ENCODE measurements around the gene PIGS. TPM values are rescaled to one million over a fixed set of nuclear protein-coding genes. Genes with fewer than 3 reads are reported as not detected.

The PIGS gene
- total and polyA plus RNA-seq, 2 experiments from 2014 or later = 72.7 to 76.0 TPM

GRCh38 chr17:28527181-28527681 lies 44.1 kb downstream of the PIGS start:
- H3K36me3 ChIP-seq (ENCODE audit: low read depth) = no peaks in the 10 kb centered on the region
- H3K27me3 ChIP-seq (replicated peaks; ENCODE audit: insufficient read depth) = no peaks in the 10 kb centered on the region
- no peaks in the 10 kb centered on the region for H3K9me3 ChIP-seq (ENCODE audit: low read depth)
- H3K4me1 ChIP-seq (ENCODE audit: insufficient read depth) = peaks cover 18% of the 10 kb centered on the region
- in situ Hi-C loops (cut with MboI) = no loop called here
- DNase-seq = no peak
- no peak overlapping the region for H3K4me2 ChIP-seq (ENCODE audit: unreplicated experiment)
- TF ChIP-seq EZH2 (IDR thresholded peaks at IDR 0.05; ENCODE audit: insufficient read depth, poor library complexity, severe bottlenecking) = no peak
- no peak for TF ChIP-seq EZH2phosphoT487 (IDR thresholded peaks at IDR 0.05; ENCODE audit: insufficient read depth, low read depth)
- no peak overlapping the region for H3K27ac ChIP-seq
- H3F3A ChIP-seq (ENCODE audit: insufficient read depth) = no peaks in the 10 kb centered on the region
- no peak overlapping the region for H2AFZ ChIP-seq
- H3K9ac ChIP-seq = no peak overlapping the region
- H3K79me2 ChIP-seq (ENCODE audit: insufficient read depth) = no peaks in the 10 kb centered on the region
- no peak overlapping the region for H3K4me3 ChIP-seq
- H3K9me2 ChIP-seq (ENCODE audit: insufficient read depth) = no peaks in the 10 kb centered on the region
- no peaks in the 10 kb centered on the region for H4K20me1 ChIP-seq (ENCODE audit: insufficient read depth)
- WGBS, 2 experiments (ENCODE audit: low coverage in 1 of 2, low lambda C conversion rate in 2 of 2, missing lambda C conversion rate in 2 of 2) = 91 to 97% methylated on average over 2 of the region's 2 CpGs

- Histone ChIP-seq H3K9me3 (ENCODE audit: low read depth) (no peaks in the 10 kb centered on the region), H3K27ac (no peak overlapping the region), H2AFZ (no peak overlapping the region), H3K4me1 (ENCODE audit: insufficient read depth) (peaks cover 18% of the 10 kb centered on the region), H4K20me1 (ENCODE audit: insufficient read depth) (no peaks in the 10 kb centered on the region), H3K9ac (no peak overlapping the region), H3K4me3 (no peak overlapping the region), H3K4me2 (ENCODE audit: unreplicated experiment) (no peak overlapping the region), H3K79me2 (ENCODE audit: insufficient read depth) (no peaks in the 10 kb centered on the region), H3F3A (ENCODE audit: insufficient read depth) (no peaks in the 10 kb centered on the region), H3K9me2 (ENCODE audit: insufficient read depth) (no peaks in the 10 kb centered on the region), H3K27me3 (replicated peaks; ENCODE audit: insufficient read depth) (no peaks in the 10 kb centered on the region), H3K36me3 (ENCODE audit: low read depth) (no peaks in the 10 kb centered on the region)
- no peak for DNase-seq
- in situ Hi-C loops (cut with MboI) = no loop called here
- 65 to 73% methylated on average over 8 of the region's 8 CpGs for WGBS, 2 experiments (ENCODE audit: low coverage in 1 of 2, low lambda C conversion rate in 2 of 2, missing lambda C conversion rate in 2 of 2)
- no peak for TF ChIP-seq EZH2phosphoT487 (IDR thresholded peaks at IDR 0.05; ENCODE audit: insufficient read depth, low read depth)
- TF ChIP-seq EZH2 (IDR thresholded peaks at IDR 0.05; ENCODE audit: insufficient read depth, poor library complexity, severe bottlenecking) = no peak
Measured at GRCh38 chr17:28526381-28526780, 44.9 kb downstream of the PIGS start.

- Histone ChIP-seq H3K27ac (no peak overlapping the region), H3K4me3 (no peak overlapping the region), H3K4me1 (ENCODE audit: insufficient read depth) (peaks cover 18% of the 10 kb centered on the region), H3K9ac (no peak overlapping the region), H2AFZ (no peak overlapping the region), H3K9me2 (ENCODE audit: insufficient read depth) (no peaks in the 10 kb centered on the region), H3K27me3 (replicated peaks; ENCODE audit: insufficient read depth) (no peaks in the 10 kb centered on the region), H4K20me1 (ENCODE audit: insufficient read depth) (no peaks in the 10 kb centered on the region), H3K36me3 (ENCODE audit: low read depth) (no peaks in the 10 kb centered on the region), H3K79me2 (ENCODE audit: insufficient read depth) (no peaks in the 10 kb centered on the region), H3F3A (ENCODE audit: insufficient read depth) (no peaks in the 10 kb centered on the region), H3K4me2 (ENCODE audit: unreplicated experiment) (no peak overlapping the region), H3K9me3 (ENCODE audit: low read depth) (no peaks in the 10 kb centered on the region)
- peak; percentile 78 for DNase-seq
- WGBS, 2 experiments (ENCODE audit: low coverage in 1 of 2, low lambda C conversion rate in 2 of 2, missing lambda C conversion rate in 2 of 2) = 85 to 86% methylated on average over 24 to 25 of the region's 25 CpGs
- TF ChIP-seq EZH2 (IDR thresholded peaks at IDR 0.05; ENCODE audit: insufficient read depth, poor library complexity, severe bottlenecking) (no peak), EZH2phosphoT487 (IDR thresholded peaks at IDR 0.05; ENCODE audit: insufficient read depth, low read depth) (no peak)
- in situ Hi-C loops (cut with MboI) = no loop called here
Measured at GRCh38 chr17:28524476-28525424, 46.6 kb downstream of the PIGS start.

- no peak overlapping the region for H3K4me2 ChIP-seq (ENCODE audit: unreplicated experiment)
- no peaks in the 10 kb centered on the region for H3K36me3 ChIP-seq (ENCODE audit: low read depth)
- no peaks in the 10 kb centered on the region for H4K20me1 ChIP-seq (ENCODE audit: insufficient read depth)
- in situ Hi-C loops (cut with MboI) = no loop called here
- 70 to 71% methylated on average over 14 to 15 of the region's 15 CpGs for WGBS, 2 experiments (ENCODE audit: low coverage in 1 of 2, low lambda C conversion rate in 2 of 2, missing lambda C conversion rate in 2 of 2)
- no peaks in the 10 kb centered on the region for H3F3A ChIP-seq (ENCODE audit: insufficient read depth)
- H3K9me3 ChIP-seq (ENCODE audit: low read depth) = no peaks in the 10 kb centered on the region
- no peak overlapping the region for H3K27ac ChIP-seq
- no peak overlapping the region for H3K4me3 ChIP-seq
- peaks cover 18% of the 10 kb centered on the region for H3K4me1 ChIP-seq (ENCODE audit: insufficient read depth)
- H3K27me3 ChIP-seq (replicated peaks; ENCODE audit: insufficient read depth) = no peaks in the 10 kb centered on the region
- DNase-seq = no peak
- no peaks in the 10 kb centered on the region for H3K9me2 ChIP-seq (ENCODE audit: insufficient read depth)
- no peak overlapping the region for H3K9ac ChIP-seq
- no peak overlapping the region for H2AFZ ChIP-seq
- no peaks in the 10 kb centered on the region for H3K79me2 ChIP-seq (ENCODE audit: insufficient read depth)
- no peak for TF ChIP-seq EZH2phosphoT487 (IDR thresholded peaks at IDR 0.05; ENCODE audit: insufficient read depth, low read depth)
- no peak for TF ChIP-seq EZH2 (IDR thresholded peaks at IDR 0.05; ENCODE audit: insufficient read depth, poor library complexity, severe bottlenecking)
Measured at GRCh38 chr17:28523876-28524275, 47.4 kb downstream of the PIGS start.
